Aorta (tissue), 5 donors: Measurements from ENCODE around the gene GALR3. TPM values are rescaled to one million over a fixed set of nuclear protein-coding genes. Genes with fewer than 3 reads are reported as not detected.

Experiments
- ATAC-seq: fragments of 200-7000 bp; cut with Tn5 transposase; one replicate; pipeline ENCODE4 v1.9.1; 2022; ENCODE audit warnings: moderate library complexity; ENCODE audit not compliant: low FRiP score
- DNase-seq, 2 donors: peaks; one replicate each; pipeline ENCODE4 v3.0.0-alpha.2; 2020
- H3K27ac ChIP-seq, 2 donors: one replicate each; pipeline ENCODE4 v1.5.1; 2013; ENCODE audit warnings: low read length in 2 of 2, mild to moderate bottlenecking in 2 of 2, moderate library complexity in 2 of 2, control low read depth in 1 of 2, inconsistent platforms in 1 of 2, low read depth in 1 of 2
- H3K27me3 ChIP-seq, 2 donors: one replicate each; pipeline ENCODE4 v1.6.1; 2013; ENCODE audit warnings: control low read depth in 1 of 2, low read length in 1 of 2, mild to moderate bottlenecking in 1 of 2, moderate library complexity in 1 of 2; ENCODE audit not compliant: insufficient read depth in 2 of 2, control insufficient read depth in 1 of 2
- H3K36me3 ChIP-seq, 2 donors: one replicate each; pipeline ENCODE4 v1.6.1; 2013; ENCODE audit warnings: control low read depth in 1 of 2, low read length in 1 of 2, mild to moderate bottlenecking in 1 of 2; ENCODE audit not compliant: insufficient read depth in 2 of 2, control insufficient read depth in 1 of 2
- H3K4me1 ChIP-seq, 2 donors: one replicate each; pipeline ENCODE4 v1.6.1; 2013; ENCODE audit warnings: low read length in 2 of 2, control low read depth in 1 of 2, mild to moderate bottlenecking in 1 of 2, moderate library complexity in 1 of 2; ENCODE audit not compliant: insufficient read depth in 2 of 2, control insufficient read depth in 1 of 2
- H3K4me3 ChIP-seq, 2 donors: one replicate each; pipeline ENCODE4 v1.5.1; 2013; ENCODE audit warnings: low read length in 2 of 2, control low read depth in 1 of 2, mild to moderate bottlenecking in 1 of 2
- H3K9me3 ChIP-seq: one replicate; pipeline ENCODE4 v1.6.1; 2013; ENCODE audit warnings: mild to moderate bottlenecking, low read length; ENCODE audit not compliant: control insufficient read depth
- WGBS, 2 donors: extraction: QIAGEN DNeasy Blood & Tissue Kit; methylation state at CpG; one replicate each; pipeline ENCODE4 v1.1.7; 2013; 5-methylcytosine and 5-hydroxymethylcytosine counted together
- intact Hi-C, 2 donors: fragments of 100-400 bp; cut with DNase I; formaldehyde crosslinking; loops; one replicate each; pipeline versions ENCODE4 v1.14.2 to v1.15.0; 2022
- microRNA-seq, 2 donors: library from miRNA; unstranded; fragments of <30 nt; microRNA quantifications; one replicate each; pipeline ENCODE4 v1.2.0, GENCODE V29; 2020
- polyA plus RNA-seq, 2 donors: library from polyadenylated mRNA; stranded (reverse); fragments of 200-250 nt; gene quantifications; one replicate each; pipeline ENCODE4 v1.2.3, GENCODE V29; 2013
- total RNA-seq, 2 donors: library from RNA; stranded (reverse); fragmentation: NEBNext Ultra II Directional; extraction: Animal tissue kit (Norgen Biotek cat#: 25700); gene quantifications; one replicate each; pipeline ENCODE4 v1.2.1, GENCODE V29; 2021
- donor health status: healthy with polysubstance abuse.
- donor health status: Bipolar disorder and iron deficiency.
- donor health status: DM: no; HTN: no; CAD: no.
- donor health status: DM: no; HTN: no; CAD: no.
- donor health status: DM: yes; HTN: yes; CAD: no.

GALR3 gene
- total and polyA plus RNA-seq, 4 donors, result 0.28 TPM; not detected in 3

GRCh38 chr22:37865510-37865909 is 42.3 kb downstream of the GALR3 start:
- ATAC-seq (no peak), DNase-seq (no peak)
- Histone ChIP-seq H3K9me3 (no peaks in the 10 kb centered on the region), H3K36me3 (peaks cover 10 to 15% of the 10 kb centered on the region in 2 donors), H3K4me3 (no peak overlapping the region), H3K4me1 (no peaks in the 10 kb centered on the region), H3K27ac (no peak overlapping the region), H3K27me3 (no peaks in the 10 kb centered on the region)
- intact Hi-C loops, result no loop called here
- 75 to 80% methylated on average over 6 of the region's 6 CpGs for WGBS, 2 donors

- H3K27me3 ChIP-seq, result no peaks in the 10 kb centered on the region
- DNase-seq (no peak), ATAC-seq (no peak)
- no peak overlapping the region for H3K4me3 ChIP-seq
- intact Hi-C loops, result no loop called here
- peaks cover 10% of the 10 kb centered on the region in 2 donors for H3K36me3 ChIP-seq
- 75 to 77% methylated on average over 7 of the region's 7 CpGs for WGBS, 2 donors
- H3K27ac ChIP-seq, result no peak overlapping the region
- H3K4me1 ChIP-seq, result no peaks in the 10 kb centered on the region
- H3K9me3 ChIP-seq, result no peaks in the 10 kb centered on the region
Measured at GRCh38 chr22:37870273-37870672, 47.1 kb downstream of the GALR3 start.

Small RNA genes within 50 kb of the gene (microRNA-seq; reads per million reads assigned to microRNA genes)
- gene MIR659, result 0 to 1.2 reads per million in 2 donors

Other genes starting within 250 kb of the GALR3 start
- gene LGALS2, start 243.3 kb upstream of the GALR3 start, total RNA-seq, result 1 to 10 TPM in 1 of 2 donors, not detected in 1; 2.1 TPM
- gene LGALS2, start 243.3 kb upstream of the GALR3 start, polyA plus RNA-seq, result 10 to 100 TPM in 1 of 2 donors, not detected in 1; 22.8 TPM
- 10 to 100 TPM; 35.7 to 62.7 TPM for gene GGA1, start 214.5 kb upstream of the GALR3 start, total RNA-seq
- 10 to 100 TPM; 14.4 to 68.7 TPM for gene GGA1, start 214.5 kb upstream of the GALR3 start, polyA plus RNA-seq
- 10 to 100 TPM in 1 of 2 donors, 1 to 10 TPM in 1; 7.2 to 18.2 TPM for gene SH3BP1, start 183.7 kb upstream of the GALR3 start, total RNA-seq
- 10 to 100 TPM in 1 of 2 donors, 1 to 10 TPM in 1; 3.5 to 14.8 TPM for gene SH3BP1, start 183.7 kb upstream of the GALR3 start, polyA plus RNA-seq
- 1 to 10 TPM; 4.0 to 5.5 TPM for gene PDXP, start 164.7 kb upstream of the GALR3 start, total RNA-seq
- gene PDXP, start 164.7 kb upstream of the GALR3 start, polyA plus RNA-seq, result 10 to 100 TPM in 1 of 2 donors, 1 to 10 TPM in 1; 4.7 to 16.2 TPM
- 1,000 to 10,000 TPM; 1,050 to 1,178 TPM for gene LGALS1, start 147.7 kb upstream of the GALR3 start, total RNA-seq
- gene LGALS1, start 147.7 kb upstream of the GALR3 start, polyA plus RNA-seq, result 1,000 to 10,000 TPM; 1,845 to 3,139 TPM
- 10 to 100 TPM; 11.1 to 15.4 TPM for gene NOL12, start 137.0 kb upstream of the GALR3 start, total RNA-seq
- 10 to 100 TPM; 13.0 to 19.0 TPM for gene NOL12, start 137.0 kb upstream of the GALR3 start, polyA plus RNA-seq
- 100 to 1,000 TPM in 1 of 2 donors, 10 to 100 TPM in 1; 86.0 to 113 TPM for gene TRIOBP, start 126.3 kb upstream of the GALR3 start, total RNA-seq
- 10 to 100 TPM; 26.9 to 59.1 TPM for gene TRIOBP, start 126.3 kb upstream of the GALR3 start, polyA plus RNA-seq
- 1 to 10 TPM; 4.4 to 5.8 TPM for gene GCAT, start 15.4 kb upstream of the GALR3 start, total RNA-seq
- gene GCAT, start 15.4 kb upstream of the GALR3 start, polyA plus RNA-seq, result 10 to 100 TPM in 1 of 2 donors, 1 to 10 TPM in 1; 6.9 to 21.4 TPM
- gene ANKRD54, start 21.0 kb downstream of the GALR3 start, total RNA-seq, result 10 to 100 TPM; 11.0 to 16.7 TPM
- 10 to 100 TPM; 12.4 to 17.3 TPM for gene ANKRD54, start 21.0 kb downstream of the GALR3 start, polyA plus RNA-seq
- 100 to 1,000 TPM; 276 to 356 TPM for gene EIF3L, start 26.0 kb downstream of the GALR3 start, total RNA-seq
- gene EIF3L, start 26.0 kb downstream of the GALR3 start, polyA plus RNA-seq, result 100 to 1,000 TPM; 307 to 366 TPM
- 10 to 100 TPM; 24.2 to 39.3 TPM for gene MICALL1, start 82.9 kb downstream of the GALR3 start, total RNA-seq
- 10 to 100 TPM in 1 of 2 donors, 1 to 10 TPM in 1; 7.0 to 12.8 TPM for gene MICALL1, start 82.9 kb downstream of the GALR3 start, polyA plus RNA-seq
- gene C22orf23, start 130.2 kb downstream of the GALR3 start, total RNA-seq, result not detected
- gene C22orf23, start 130.2 kb downstream of the GALR3 start, polyA plus RNA-seq, result under 1 TPM in 1 of 2 donors, not detected in 1; 0.18 TPM
- 10 to 100 TPM; 45.9 to 46.2 TPM for gene POLR2F, start 130.3 kb downstream of the GALR3 start, total RNA-seq
- 100 to 1,000 TPM; 150 to 169 TPM for gene POLR2F, start 130.3 kb downstream of the GALR3 start, polyA plus RNA-seq
- 1 to 10 TPM; 2.6 to 5.9 TPM for gene SOX10, start 161.2 kb downstream of the GALR3 start, total RNA-seq
- gene SOX10, start 161.2 kb downstream of the GALR3 start, polyA plus RNA-seq, result under 1 TPM in 1 of 2 donors, not detected in 1; 0.08 TPM
- gene PICK1, start 234.0 kb downstream of the GALR3 start, total RNA-seq, result 10 to 100 TPM; 25.0 to 26.4 TPM
- gene PICK1, start 234.0 kb downstream of the GALR3 start, polyA plus RNA-seq, result 10 to 100 TPM in 1 of 2 donors, 1 to 10 TPM in 1; 9.5 to 46.2 TPM